NT2/D1 (cell line): ENCODE results near the gene ASCL1.

Experiments
- SUZ12 ChIP-seq: IDR thresholded peaks from 2 replicates; pipeline ENCODE4 v1.6.1; 2011; ENCODE audit not compliant: insufficient read length, insufficient read depth; ENCODE audit errors: extremely low read depth
- YY1 ChIP-seq: IDR thresholded peaks from 2 replicates; pipeline ENCODE4 v1.6.1; 2011; ENCODE audit not compliant: insufficient read length, insufficient read depth
- ZNF274 ChIP-seq: IDR thresholded peaks from 2 replicates; pipeline ENCODE4 v1.6.1; 2011; ENCODE audit warnings: mild to moderate bottlenecking, low read depth, low read length

GRCh38 chr12:102958830-102959176, 1.3 kb downstream of the ASCL1 start:
- no peak for TF ChIP-seq ZNF274
- TF ChIP-seq YY1: no peak
- no peak for TF ChIP-seq SUZ12
